GM18508 (cell line): ENCODE data around the gene PLEKHG4B.
"Not testable (repeated sequence)": the region's sequence is repeated elsewhere in the genome, so short reads cannot be mapped to it uniquely, and the experiment has no call there.

Source experiments
- ATAC-seq: cut with Tn5 transposase; IDR thresholded peaks from one replicate; pipeline ENCODE4 v1.9.1; 2021; ENCODE audit warnings: moderate number of reproducible peaks; ENCODE audit not compliant: insufficient read depth, unreplicated experiment

Gene PLEKHG4B

GRCh38 chr5:208449-209114, 116.6 kb downstream of the PLEKHG4B start:
- ATAC-seq, result no peak

- no peak for ATAC-seq
Observed at GRCh38 chr5:213803-214395, 121.9 kb downstream of the PLEKHG4B start.

GRCh38 chr5:215256-215655, 123.3 kb downstream of the PLEKHG4B start:
- not testable (repeated sequence) for ATAC-seq

GRCh38 chr5:216076-216475, 124.1 kb downstream of the PLEKHG4B start:
- not testable (repeated sequence) for ATAC-seq

GRCh38 chr5:217494-218456, 125.8 kb downstream of the PLEKHG4B start, which contains the start of the genes CCDC127 and SDHA:
Gene CCDC127, minus strand, starts transcription at chr5:218153. Its CDS starts 1,304 bp downstream, at chr5:216849.
Gene SDHA, plus strand, starts transcription at chr5:218320. Its CDS starts 36 bp downstream, at chr5:218356.
- not testable (repeated sequence) for ATAC-seq

GRCh38 chr5:218457-219291, 126.7 kb downstream of the PLEKHG4B start:
- no peak for ATAC-seq

GRCh38 chr5:219460-219863, 127.5 kb downstream of the PLEKHG4B start:
- no peak for ATAC-seq

- no peak for ATAC-seq
Observed at GRCh38 chr5:219991-220390, 128.0 kb downstream of the PLEKHG4B start.

- not testable (repeated sequence) for ATAC-seq
Observed at GRCh38 chr5:222951-223715, 131.2 kb downstream of the PLEKHG4B start.

- ATAC-seq, result no peak
Observed at GRCh38 chr5:223791-224190, 131.8 kb downstream of the PLEKHG4B start.

GRCh38 chr5:225334-225733, 133.4 kb downstream of the PLEKHG4B start:
- ATAC-seq, result no peak

GRCh38 chr5:227375-227774, 135.4 kb downstream of the PLEKHG4B start:
- ATAC-seq, result not testable (repeated sequence)

- ATAC-seq, result no peak
Observed at GRCh38 chr5:228886-229285, 136.9 kb downstream of the PLEKHG4B start.

GRCh38 chr5:230711-231110, 138.7 kb downstream of the PLEKHG4B start:
- no peak for ATAC-seq

- no peak for ATAC-seq
Observed at GRCh38 chr5:231661-232060, 139.7 kb downstream of the PLEKHG4B start.

GRCh38 chr5:233426-233825, 141.5 kb downstream of the PLEKHG4B start:
- ATAC-seq, result not testable (repeated sequence)

- ATAC-seq, result no peak
Observed at GRCh38 chr5:234450-234849, 142.5 kb downstream of the PLEKHG4B start.

GRCh38 chr5:235527-235926, 143.6 kb downstream of the PLEKHG4B start:
- ATAC-seq, result not testable (repeated sequence)

GRCh38 chr5:237931-238330, 146.0 kb downstream of the PLEKHG4B start:
- not testable (repeated sequence) for ATAC-seq
